ENCODE results near the gene CHAD.

Gene CHAD

DNA sequence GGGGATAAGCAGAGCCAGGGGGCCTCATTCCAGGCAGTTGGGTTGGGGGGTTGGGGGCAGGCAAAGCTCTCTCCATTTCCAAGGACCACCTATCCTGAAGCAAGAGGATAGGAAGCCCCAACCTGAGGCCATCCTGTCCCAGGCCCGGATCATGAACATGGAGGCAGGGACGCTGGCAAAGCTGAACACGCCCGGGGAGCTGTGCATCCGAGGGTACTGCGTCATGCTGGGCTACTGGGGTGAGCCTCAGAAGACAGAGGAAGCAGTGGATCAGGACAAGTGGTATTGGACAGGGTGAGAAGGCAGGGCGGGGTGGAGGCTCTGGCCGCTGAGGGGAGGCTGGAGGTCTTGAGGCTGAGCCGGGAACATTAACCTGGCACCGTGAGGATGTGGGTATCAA is 3.6 kb upstream of the CHAD start:
- no peak for DNase-seq

DNA sequence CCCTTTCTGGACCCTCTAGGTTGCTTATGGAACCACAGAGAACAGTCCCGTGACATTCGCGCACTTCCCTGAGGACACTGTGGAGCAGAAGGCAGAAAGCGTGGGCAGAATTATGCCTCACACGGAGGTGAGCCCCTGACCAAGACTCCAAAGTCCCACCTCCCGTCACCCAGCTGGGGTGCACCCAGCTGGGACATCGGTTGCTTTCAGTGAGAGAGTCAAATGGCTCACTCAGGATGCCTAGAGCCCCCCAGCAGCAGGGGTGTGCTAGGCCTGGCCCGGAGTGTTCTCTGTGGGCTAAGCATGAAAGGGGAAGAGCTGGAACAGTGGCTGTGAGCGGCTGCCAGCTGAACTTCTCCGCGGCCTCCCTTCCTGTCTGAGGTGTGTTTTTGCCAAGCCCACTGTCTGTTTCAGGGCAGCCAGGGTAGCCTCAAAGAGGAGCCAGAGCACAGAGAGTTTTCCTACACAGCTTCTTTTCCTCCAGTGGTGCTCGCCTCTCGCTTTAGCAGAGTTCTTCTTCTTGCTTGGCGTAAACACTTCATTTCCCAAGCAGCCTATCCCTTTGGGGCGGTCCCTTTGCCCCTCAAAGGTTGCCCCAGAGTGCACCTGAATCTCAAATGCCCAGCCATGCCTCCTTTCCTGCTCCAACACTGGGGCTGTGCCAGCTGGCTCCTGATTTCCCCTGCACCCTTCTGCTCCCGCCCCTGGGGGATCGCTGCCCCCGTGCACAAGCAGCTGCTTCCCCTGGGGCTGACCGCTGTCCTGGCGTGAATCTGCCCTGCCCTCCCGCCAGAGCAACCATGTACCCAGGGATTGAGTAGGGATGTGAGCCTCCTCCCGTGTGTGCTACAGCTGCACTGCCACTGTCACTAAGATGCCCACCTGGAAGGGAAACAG is 2.6 kb upstream of the CHAD start:
- no peak for DNase-seq

DNA sequence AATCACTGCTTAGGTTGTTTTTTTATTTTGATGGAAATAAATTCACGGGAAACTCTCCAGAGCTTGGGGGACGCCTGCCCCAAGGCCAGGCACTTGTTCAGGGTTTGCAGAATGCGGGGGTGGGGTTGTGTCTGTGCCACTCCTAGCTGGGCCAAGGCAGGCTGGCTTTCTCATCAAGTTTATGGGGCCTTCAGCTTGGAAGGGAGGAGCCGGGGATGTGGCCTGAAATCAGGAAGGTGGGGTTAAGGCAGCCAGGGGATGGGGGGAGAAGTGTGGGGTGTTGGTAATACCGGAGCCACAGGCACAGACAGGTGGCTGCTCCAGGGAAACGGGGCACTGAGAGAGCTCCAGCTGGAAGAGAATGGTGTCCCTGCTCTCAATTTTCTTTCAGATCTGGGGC is 1.7 kb upstream of the CHAD start:
- DNase-seq, result no peak

DNA sequence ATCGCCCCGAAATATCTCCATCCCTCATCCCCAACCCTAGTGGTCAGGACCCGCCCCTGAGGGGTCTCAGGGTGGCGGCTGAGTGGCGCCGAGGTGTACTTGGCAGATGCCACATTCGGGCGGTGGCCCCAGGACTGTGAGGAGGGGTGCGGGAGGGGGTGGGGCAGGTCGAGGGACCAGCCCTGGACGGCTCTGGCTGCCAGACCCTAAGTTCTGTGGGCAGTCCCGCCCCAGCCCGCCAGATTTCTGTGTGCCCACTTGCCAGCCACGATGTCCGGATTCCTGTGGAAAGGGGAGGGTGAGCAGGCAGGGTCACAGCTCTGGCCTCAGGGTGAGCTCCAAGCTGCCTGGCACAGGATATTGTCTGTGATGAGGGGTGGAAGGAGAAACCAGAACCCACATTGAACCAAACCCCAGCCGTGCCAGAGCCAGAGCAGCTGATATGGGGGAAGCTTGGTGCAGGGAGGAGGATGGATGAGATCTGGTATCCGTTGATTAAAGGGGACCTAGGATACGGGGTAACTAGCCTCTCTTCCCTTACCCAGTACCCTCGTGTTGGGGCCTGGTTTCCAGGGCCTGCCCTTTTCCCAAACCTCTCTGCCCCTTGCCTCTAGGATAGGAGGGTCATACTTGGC is 1.1 kb upstream of the CHAD start:
- no peak for DNase-seq

DNA sequence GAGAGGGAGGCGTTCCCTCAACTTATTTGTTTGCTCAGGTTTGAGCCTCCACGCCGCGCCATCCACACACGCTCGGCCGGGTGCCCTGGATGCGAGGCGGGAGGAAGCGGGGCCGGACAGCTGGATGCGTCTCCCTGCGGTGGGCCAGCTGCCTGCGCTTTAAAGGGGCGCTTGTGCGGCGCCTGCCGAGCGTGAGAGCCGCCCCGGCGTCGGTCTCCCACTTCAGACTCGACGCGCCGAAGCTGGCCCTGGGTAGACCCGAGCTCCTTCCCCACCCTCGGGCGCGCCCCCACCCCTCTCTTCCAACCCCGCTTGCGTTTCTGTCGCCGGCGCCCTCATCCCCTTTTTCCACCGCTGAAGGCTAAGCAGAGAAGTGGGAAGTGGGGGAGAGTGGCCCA is 527 bp upstream of the CHAD start:
- no peak for DNase-seq

DNA sequence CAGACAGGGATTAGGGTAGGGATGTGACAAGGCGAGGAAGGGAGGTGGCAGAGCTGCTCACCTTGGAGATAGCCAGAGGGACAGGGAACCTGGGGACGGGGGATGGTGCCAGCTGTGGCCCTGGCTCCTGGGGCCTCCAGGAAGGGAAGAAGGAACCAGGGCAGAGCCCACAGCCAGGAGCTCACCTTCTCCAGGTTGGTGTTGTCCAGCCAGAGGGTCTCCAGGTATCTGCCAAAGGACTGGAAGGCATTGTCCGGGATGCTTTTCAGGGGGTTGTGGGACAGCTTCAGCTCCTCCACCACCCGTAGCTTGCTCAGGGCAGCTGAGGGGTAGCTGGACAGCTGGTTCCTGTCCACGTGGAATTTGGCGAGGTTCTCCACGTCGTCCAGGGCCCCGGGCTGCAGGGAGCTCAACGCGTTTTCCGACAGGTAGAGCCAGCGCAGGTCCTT is 801 bp downstream of the CHAD start:
- DNase-seq, result no peak

DNA sequence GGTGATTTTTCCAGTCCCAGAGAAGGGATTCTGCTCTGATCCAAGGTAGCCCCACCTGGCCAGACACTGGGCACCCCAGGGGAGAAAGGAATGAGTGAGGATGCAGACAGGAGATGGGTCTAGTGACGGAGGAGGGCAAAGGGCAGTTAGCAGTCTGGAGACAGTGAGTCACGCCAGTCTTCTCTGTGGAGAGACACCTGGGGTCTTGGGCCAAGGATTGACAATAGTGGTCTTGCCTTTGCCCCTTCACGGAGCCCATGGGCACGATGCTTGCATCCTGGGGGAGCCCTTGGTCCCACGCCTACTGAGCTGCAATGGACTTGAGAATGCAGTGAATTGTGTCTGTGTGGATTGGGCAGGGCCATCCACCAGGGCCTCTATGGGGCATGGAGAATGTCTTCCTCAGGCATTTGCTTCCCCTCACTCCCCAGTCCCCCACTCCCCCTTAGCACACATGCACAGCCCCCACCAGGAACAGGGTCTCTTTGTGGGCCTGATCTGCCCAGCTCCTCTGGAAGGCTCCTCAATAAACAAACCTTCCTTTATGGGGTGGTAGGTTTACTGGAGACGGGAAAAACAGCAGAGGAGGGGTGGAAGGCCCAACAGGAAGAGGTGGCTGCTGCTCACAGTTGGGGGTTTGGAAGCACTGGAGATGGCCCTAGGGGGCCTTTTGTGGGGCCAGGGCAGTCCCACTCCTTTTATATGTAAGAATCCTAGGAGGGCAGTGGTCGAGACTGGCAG is 1.4 kb downstream of the CHAD start:
- DNase-seq, result no peak

DNA sequence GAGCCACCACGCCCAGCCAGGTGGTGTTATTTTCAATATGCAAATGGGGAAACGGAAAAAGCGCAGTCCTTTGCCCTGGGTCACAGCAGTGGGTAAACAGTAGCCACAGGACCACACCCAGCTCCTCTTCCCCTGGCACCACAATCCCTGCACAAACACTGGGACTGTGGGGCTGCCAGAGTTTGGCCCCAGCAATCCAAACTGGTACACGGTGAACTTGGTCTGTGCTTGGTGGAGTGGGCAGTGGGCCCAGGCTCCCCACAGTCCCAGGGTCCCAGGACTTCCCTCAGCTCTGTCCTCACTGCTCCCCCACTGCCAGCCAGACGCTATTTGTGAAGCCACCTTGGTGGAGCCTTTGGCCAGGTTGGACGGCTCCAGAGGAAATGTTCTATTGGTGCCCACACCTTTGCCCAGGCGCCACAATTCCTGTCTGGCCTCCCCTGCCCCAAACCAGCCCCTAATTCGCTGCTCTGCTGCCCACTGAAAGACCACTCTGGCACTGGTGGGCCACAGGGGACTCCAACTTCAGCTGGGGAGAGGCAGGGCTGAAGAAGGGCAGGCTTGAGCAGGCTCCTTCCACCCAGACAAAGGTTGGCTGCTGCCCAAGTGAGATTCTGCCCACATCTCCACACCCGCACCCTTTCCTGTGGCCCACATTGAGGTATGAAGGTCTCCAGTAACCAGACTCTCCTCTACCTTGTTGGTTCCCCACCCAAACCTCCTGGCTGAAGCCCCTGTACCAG is 2.1 kb downstream of the CHAD start:
- no peak for DNase-seq

DNA sequence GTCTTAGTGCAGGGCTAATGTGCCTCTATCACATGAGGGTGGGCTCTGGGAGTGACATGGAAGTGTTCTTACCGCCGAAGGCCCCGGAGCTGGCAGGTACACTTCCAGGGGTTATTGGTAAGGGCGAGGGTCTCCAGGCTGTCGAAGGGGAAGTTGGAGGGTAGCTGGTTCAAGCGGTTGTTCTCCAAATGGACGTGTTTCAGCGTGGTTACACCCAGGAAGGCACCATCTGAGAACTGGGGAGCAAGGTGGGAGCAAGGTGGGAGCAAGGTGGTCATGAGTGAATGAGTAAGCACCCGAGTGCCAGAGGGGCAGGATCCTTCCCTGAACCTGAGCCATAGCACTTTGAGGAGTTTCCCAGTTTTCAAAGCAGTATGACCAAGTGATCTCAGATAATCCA is 3.0 kb downstream of the CHAD start:
- DNase-seq, result no peak

DNA sequence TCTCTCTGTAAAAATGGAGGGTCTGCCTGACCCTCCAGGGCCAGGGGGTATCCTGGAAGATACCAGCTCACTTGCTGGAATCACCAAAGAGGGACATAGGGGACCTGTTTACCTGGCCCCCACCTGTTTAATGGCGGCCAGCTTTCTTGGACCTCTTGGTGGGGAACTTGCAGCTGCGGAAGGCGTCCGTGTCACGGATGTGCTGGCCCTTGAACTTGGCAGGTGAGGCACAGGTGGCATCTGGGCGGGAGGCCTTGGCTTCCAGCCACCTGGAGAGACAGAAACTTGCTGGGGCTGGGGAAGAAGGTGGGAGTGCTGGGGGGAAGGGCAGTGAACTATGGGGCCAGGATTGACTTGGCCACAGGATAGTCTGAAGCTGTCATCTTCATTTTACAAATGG is 3.5 kb downstream of the CHAD start:
- no peak for DNase-seq

DNA sequence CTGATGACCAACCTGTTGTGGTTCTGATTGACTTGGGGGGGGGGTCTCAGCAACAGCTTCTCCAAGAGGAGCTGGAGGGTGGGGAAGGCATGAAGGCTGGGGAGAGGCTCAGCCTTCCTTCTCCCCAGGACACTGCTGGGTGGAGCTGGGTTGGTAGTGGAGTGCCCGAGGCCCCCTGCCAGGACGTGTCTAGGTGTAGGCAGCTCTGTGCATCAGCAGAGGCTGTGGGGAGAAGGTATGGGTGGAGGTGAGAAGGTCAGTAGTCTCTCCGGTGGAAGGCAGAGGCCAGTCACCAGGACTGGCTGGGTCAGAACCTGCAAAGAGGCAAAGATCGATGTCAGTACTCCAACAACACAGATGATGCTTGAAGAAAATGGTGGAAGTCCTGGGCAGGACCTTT is 3.9 kb downstream of the CHAD start:
- no peak for DNase-seq

DNA sequence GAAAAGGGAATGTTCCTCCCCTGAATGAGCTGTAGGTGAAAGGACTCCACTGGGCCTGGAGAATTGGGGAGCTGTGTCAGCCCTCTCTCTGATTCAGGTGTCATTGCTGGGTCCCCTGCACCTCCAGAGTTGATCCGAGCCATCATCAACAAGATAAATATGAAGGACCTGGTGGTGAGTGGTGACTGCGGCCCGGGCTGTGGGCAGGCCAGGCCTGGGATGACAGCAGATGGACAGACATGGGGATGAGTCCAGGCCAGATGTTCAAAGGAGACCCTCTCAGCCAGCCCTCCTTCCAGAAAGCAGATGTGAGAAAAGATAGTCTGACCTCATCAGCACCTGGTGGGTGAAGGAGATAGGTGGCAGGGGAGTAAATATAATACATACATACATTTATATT is 4.6 kb downstream of the CHAD start:
- no peak for DNase-seq

DNA sequence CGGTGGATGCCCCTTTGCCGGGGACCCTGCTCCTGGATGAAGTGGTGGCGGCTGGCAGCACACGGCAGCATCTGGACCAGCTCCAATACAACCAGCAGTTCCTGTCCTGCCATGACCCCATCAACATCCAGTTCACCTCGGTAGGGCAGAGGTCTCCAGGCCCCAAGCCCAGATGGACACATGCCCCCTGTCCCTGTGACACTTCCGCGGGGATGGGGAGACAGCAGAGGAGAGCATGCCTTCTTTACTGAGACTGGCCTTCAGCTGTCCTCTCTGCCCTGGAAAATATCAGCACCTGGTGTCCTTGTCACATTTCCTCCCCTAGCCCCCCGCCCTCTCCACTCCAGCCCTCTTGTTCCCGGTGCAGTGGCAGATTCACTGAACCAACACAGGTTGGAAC is 6.2 kb downstream of the CHAD start:
- DNase-seq, result no peak

DNA sequence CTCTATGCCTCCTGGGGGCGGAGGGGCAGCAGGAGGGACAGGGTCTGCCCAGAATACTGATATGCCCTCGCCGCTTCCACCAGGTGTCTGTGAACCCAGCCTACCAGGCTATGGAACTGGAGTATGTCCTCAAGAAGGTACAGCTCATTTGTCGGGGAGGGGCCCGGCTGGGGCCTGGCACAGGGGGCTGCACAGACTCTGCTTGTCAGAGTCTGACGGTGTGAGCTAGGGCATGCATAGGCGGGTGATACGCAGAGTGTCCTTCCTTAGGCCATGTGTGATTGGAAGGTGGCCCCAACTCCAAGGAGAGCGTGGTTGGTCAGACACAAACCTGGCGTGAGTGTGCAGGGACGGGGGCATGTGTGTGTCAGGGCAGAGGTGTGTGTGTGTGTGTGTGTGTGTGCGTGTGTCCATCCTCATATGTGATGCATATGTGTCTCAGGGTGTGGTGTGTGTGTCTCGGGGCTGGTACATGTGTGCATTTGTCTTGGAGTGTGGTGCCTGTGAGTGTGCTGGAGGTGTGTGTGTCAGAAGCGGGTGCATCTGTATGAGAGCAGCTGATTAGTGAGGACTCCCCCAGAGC is 7.0 kb downstream of the CHAD start:
- no peak for DNase-seq

DNA sequence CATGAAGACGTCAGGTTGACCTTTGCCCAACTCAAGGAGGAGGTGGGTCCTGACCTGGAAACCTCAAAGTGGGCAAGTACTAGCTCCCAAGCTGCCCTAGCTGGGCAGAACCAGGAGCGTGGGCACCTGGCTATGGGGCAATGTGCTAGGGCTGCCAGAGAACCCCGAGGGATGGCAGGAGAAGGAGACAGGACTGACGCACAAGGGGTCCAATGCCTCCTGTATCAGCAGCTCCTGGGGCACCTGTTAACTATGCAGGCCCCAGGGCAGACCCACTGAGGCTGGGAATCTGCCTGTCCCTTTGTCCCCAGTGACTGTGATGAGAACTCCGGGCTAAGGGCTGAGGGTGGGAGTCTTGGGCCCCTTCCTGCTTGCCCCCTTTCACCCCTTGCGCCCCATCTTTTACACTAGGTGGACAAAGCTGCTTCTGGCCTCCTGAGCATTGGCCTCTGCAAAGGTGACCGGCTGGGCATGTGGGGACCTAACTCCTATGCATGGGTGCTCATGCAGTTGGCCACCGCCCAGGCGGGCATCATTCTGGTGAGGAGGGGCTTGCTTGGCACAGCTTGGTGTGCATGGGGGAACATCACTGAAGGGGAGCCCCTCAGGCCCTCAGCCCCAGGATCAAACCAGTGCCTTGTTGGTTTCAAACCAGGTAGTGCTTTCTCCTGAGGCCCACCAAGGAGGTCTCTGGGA is 7.7 kb downstream of the CHAD start:
- no peak for DNase-seq

DNA sequence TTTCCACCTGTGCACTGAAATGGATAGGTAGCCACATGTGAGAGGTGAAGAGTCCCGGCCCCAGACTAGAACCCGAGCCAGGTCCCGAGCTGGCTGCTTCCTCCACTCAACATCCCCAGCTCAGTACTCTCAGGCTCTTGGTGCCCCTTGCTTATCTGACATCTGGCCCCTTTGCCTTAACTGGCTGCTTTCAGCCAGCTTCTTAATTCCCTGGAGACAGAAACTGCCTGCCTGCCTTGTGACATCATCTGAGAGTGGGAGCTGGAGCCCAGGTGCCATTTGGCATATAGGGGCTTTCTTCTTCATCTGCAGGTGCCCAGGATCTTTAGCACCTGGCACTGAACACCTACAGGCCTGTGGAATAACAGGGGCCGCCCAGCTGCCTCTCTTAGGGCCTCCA is 8.9 kb downstream of the CHAD start:
- DNase-seq, result no peak

DNA sequence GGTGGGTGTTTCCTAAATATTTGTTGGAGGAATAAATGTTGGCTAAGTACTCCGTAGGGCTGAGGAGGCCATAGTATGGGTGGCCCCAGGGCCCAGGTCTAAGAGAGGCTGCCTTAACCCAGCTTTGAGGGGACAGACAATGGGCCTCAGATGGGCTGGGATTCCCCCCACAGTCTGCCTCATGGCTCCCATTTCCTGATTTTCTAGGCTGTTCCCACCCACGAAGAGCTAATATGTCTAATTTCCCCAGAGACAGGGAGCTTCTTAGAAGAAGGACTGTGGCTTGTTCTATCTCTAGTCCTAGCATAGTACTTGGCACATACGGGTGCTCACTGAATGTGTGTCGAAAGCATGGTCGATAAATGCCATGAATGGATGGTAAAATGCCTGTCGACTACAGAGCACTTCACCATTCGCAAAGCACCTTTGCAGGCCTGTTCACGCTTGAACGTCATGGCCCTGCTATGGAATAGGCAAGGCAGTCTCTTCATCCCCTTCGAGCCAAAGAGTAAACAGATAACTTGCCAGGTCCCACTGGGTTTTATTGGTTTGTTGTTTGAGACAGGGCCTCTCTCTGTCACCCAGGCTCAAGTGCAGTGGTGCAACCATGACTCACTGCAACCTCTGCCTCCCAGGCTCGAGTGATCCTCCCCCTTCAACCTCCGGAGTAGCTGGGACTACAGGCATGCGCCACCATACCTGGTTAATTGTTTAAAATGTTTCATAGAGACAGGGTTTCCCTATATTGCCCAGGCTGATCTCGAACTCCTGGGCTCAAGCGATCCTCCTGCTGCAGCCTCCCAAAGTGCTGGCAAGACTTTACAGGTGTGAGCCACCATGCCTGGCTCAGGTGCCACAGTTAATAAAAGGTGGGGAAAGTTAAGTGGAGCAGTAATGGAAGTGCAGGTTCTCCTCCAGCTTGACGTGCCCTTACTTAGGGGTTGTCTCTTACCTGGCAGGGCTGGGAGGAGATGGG is 9.7 kb downstream of the CHAD start:
- no peak for DNase-seq

DNA sequence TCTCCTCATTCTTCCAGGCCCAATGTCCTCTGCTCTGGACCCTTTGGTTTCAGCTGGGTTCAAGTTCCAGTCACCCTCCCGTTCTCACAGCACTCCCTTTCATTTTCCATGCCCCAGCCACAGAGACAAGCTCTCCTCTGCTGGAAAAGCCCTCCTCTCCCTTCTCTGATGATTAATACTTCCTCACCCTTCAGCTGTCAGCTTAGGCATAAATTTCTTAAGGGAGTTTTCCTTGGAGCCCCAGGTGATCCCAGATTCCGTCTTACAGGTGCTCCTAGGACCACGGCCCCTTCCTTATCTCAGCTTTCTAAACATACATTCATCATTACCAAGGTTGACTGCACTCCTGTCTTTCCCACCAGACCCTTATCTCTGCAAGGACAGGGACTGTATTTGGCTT is 10.4 kb downstream of the CHAD start:
- no peak for DNase-seq

DNA sequence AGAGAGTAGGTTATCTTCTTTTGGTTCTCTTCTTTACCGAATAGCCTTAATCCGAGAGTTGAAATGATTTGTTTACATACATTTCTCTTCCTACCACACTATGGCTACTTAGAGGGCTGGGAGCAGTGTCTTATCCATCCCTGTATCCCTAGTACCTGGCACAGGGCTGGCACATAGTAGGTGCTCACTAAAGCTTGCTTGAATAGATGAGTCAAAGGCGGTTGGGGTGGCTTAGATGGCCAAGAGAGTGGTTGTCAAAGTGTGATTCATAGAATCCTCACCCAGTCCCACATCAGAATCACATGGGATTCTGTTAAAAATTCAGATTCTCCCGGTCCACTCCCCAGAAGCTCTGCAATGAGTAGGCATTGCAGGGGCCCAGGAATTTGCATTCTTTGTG is 11.1 kb downstream of the CHAD start:
- no peak for DNase-seq

DNA sequence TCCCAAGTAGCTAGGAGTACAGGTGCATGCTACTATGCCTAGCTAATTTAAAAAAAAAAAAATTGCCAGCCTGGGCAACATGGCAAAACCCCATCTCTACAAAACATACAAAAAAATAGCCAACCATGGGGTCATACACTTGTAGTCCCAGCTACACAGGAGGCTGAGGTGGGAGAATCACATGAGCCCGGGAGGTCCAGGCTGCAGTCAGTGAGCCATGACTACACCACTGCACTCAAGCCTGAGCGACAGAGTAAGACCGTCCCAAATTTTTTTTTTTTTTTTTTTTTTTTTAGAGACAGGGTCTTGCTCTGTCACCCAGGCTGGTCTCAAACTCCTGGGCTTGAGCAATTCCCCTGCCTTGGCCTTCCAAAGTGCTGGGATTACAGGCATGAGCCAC is 14.8 kb downstream of the CHAD start:
- DNase-seq, result no peak
